HG03354 (cell line): ENCODE results near the gene ANAPC16.
"Not testable (repeated sequence)": the region's sequence is repeated elsewhere in the genome, so short reads cannot be mapped to it uniquely, and the experiment has no call there.

ENCODE experiments used
- ATAC-seq: cut with Tn5 transposase; IDR thresholded peaks from one replicate; pipeline ENCODE4 v1.9.1; 2021; ENCODE audit warnings: mild to moderate bottlenecking; ENCODE audit not compliant: unreplicated experiment, poor library complexity, severe bottlenecking

Gene ANAPC16

DNA sequence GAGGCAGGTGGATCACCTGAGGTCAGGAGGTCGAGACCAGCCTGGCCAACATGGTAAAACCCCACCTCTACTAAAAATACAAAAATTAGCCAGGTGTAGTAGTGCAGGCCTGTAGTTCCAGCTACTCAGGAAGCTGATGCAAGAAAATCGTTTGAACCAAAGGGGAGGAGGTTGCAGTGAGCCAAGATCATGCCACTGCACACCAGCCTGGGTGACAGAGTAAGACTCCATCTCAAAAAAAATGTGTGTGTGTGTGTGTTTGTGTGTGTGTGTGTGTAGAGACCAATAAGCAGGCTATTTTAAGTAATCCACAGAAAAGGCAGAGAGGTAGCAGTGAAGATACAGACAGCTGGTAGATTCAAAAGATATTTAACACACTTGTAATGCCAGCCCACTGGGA is 7.3 kb upstream of the ANAPC16 start:
- ATAC-seq: not testable (repeated sequence)

DNA sequence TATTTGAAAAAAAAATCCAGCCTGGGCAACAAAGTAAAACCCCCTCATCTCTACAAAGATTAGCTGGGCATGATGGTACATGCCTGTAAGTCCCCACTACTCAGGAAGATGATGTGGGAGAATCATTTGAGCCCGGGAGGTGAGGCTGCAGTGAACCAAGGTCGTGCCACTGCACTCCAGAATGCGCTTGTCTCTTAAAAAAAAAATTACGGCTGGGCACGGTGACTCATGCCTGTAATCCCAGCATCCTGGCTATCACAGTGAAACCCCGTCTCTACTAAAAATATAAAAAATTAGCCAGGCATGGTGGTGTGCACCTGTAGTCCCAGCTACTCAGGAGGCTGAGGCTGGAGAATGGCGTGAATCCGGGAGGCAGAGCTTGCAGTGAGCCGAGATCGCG is 4.4 kb upstream of the ANAPC16 start:
- not testable (repeated sequence) for ATAC-seq

- not testable (repeated sequence) for ATAC-seq
Measured at GRCh38 chr10:72211832-72212231, 4.0 kb upstream of the ANAPC16 start.

GRCh38 chr10:72218325-72218724 is 2.5 kb downstream of the ANAPC16 start:
- no peak for ATAC-seq

DNA sequence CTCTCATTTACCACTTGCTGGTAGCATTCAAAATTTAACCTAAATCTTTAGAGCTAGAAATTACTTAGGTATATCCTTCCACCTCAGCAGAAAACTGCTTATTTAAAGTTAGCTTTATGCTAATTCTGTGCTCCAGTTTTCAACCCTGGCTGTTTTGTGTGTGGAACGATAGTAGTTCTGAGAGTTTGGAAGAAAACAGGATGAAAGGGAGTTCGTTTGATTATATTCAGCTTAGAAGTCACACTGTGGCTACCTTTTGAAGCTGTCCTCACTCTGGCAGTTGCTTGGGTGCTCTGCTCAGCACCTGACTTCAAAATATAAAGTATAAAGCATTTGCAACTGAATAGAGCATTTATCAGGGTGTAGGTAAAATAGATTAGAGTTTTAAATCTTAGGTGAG is 2.9 kb downstream of the ANAPC16 start:
- no peak for ATAC-seq

DNA sequence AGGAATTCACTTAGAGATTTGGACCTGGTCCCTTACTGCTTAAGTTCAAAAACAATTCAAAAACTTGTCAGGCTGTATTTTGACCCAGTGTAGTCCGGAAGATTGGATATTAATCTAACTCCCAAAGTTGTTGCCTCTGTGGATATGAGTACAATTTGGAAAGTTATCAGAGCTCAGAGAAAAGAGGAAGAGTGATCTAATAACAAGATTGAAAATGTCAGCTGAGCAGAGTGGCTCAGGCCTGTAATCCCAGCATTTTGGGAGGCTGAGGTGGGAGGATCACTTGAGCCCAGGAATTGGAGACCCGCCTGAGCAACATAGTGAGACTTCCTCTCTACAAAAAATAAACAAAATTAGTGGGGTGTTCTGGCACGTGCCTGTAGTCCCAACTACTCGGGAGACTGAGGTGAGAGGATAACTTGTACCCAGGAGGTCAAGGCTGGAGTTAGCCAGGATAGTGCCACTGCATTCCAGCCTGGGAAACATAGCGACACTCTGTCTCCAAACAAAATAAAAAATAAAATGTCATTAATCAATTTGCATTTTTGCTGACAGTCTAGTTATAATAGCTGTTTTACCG is 3.5 kb downstream of the ANAPC16 start:
- ATAC-seq: no peak

GRCh38 chr10:72220637-72221036 is 4.8 kb downstream of the ANAPC16 start:
- ATAC-seq: no peak

DNA sequence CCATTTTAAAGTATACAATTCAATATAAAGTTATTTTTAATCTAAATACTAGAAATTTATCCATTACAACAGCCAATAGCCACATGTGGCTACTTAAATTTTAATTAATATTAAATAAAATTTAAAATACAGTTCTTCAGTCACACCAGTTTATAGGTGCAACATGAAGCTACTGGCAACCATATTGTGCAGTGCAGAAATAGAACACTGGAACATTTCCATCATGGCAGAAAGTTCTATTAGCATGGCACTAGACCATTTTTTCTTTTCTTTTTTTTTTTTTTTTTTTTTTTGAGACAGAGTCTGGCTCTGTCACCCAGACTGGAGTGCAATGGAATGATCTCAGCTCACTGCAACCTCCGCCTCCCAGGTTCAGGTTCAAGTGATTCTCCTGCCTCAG is 5.5 kb downstream of the ANAPC16 start:
- no peak for ATAC-seq

DNA sequence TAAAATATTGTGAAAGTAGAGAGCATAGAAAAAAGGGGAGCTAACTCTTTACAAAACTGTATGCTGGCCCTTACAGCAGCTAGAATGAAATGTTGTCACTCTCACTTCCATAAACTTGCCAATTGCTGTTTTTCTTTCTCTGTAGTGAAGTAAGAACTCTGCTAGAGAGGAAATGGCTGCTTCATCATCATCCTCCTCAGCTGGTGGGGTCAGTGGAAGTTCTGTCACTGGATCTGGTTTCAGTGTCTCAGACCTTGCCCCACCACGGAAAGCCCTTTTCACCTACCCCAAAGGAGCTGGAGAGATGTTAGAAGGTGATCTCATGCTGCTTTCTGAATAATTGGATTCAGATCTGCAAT is 7.9 kb downstream of the ANAPC16 start:
- ATAC-seq: no peak

DNA sequence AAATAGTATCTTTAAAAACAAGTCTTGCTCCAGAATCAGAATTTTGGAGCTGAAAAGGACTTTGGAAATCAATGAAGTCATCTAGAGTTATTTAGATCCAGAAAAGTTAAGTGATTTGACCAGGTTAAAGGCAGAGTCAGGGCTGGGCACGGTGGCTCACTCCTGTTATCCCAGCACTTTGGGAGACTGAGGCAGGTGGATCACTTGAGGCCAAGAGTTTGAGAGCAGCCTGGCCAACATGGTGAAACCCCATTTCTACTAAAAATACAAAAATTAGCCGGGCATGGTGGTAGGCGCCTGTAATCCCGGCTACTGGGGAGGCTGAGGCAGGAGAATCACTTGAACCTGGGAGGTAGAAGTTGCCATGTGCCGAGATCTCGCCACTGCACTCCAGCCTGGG is 8.4 kb downstream of the ANAPC16 start:
- not testable (repeated sequence) for ATAC-seq

DNA sequence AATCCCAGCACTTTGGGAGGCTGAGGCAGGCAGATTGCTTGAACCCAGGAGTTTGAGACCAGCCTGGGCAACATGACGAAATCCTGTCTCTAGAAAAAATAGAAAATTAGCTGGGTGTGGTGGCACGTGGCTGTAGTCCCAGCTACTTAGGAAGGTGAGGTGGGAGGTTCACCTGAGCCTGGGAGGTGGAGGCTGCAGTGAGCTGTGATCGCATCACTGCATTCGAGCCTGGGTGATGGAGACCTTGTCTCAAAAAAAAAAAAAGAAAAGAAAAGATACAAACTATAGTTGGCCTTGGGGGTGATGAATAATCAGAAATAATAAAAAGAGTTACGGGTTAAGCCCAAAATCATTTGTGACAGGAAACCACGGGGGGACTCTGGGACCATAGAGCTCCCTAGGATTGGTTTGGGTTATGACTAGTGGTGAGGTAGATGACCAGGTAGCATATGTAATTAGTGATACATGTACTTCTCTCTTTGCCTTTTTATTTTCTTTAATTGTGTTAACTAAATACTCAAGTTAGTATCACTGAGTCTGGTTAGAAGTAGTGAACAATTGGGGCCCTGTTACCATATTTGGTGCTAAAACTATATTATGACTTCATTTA is 10.7 kb downstream of the ANAPC16 start:
- no peak for ATAC-seq

GRCh38 chr10:72227826-72228225 is 12.0 kb downstream of the ANAPC16 start:
- ATAC-seq: no peak

GRCh38 chr10:72228318-72228751 is 12.5 kb downstream of the ANAPC16 start:
- no peak for ATAC-seq

DNA sequence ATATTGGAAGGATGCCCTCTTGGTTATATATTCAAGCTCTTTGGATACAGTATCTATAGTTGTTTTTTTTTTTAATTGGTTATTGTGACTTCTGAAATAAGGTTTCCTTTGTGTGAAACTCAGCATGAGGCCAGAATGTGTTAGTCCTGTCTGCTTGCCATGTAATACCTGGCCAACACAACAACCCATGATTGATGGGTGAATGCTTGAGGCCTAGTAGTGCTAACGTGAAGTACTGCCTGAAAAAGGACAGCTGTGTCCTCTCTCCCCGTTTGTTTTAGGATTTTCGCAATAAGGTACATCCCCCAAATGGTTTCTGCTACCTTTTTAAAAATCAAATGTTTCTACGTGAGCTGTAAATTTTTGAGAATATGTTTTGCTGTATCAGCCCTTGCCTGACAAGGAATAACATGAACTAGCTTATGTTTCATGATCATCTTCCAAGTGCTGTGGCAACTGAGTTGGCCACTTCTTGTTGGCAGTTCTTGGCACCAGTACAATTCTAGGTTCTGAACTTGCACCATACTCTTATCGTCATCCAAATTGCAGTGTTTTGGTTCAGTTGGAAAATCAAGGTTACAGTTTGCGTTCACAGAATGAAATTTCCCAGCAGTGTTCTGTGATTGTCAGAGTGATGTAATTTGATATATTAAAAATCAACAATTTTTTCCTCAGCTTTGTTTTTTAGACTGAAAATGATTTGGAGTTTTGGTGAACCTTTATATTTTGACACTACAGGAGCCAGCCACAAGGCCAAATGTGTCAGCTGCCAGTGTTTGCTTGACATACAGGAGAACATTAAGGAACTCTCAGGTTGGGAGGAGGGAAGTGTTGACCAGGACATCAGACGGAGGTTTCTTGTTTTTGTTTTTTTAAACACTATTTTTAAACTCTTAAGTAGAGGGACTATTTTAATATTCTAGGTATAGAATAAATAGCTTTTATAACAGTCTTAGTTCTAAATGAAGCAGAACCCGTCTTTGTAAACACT is 13.7 kb downstream of the ANAPC16 start:
- ATAC-seq: no peak

GRCh38 chr10:72233621-72234020 is 17.8 kb downstream of the ANAPC16 start:
- no peak for ATAC-seq

GRCh38 chr10:72234560-72235095 is 18.8 kb downstream of the ANAPC16 start:
- no peak for ATAC-seq

DNA sequence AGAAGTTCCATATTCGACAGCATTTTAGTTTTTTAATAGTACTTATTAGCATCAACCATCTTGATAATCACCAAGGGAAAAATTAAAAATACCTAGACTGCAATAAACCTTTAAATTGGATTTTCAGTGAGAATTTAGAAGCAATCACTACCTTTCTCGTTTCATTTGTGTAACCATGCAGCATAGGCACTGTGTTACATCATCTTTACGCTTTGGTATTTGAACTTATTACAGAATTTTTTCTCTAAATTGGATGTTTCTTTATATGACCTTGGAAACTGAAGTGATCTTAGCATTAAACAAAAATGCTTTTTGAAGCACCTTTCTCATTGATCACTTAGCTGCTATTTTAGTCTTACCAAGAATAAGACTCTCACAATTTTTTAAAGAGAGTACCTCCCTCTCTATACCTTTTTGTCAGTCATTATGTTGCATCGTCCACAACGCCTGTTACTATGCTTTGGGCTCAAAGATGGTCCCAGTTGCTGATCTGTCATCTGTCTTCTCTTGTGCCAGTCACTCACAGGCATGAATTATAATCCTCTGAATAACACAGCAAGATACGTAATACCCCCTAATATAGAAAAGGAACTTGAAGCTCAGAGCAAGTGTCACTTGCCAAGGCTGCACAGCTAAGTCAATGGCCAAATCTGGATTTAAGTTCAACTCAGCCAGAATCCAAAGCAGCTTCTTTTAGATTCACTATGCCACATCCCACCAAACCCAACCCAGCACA is 19.9 kb downstream of the ANAPC16 start:
- ATAC-seq: no peak

GRCh38 chr10:72238392-72239175 is 22.8 kb downstream of the ANAPC16 start:
- no peak for ATAC-seq

DNA sequence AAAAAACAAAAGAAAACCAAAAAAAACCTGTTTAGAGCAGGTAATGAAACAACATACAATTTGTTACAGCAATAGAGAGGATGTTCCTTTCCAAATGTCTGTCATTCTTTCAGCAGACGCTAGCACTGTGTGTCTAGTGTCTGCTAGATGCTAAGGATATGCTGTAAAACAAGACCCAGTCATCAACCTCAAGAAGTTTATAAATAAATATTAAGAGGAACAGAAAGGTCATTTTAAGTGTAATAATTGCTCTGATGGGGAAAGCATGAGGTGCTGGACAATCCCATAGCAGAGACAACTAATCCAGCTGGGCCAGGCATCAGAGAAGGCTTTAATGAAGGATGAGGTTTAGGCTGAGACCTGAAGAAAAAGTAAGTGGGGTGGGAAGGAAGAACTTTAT is 23.6 kb downstream of the ANAPC16 start:
- no peak for ATAC-seq
